HG02623 (cell line): ENCODE results near the gene PHF14.

ENCODE experiments used
- ATAC-seq: cut with Tn5 transposase; IDR thresholded peaks from one replicate; pipeline ENCODE4 v1.9.1; 2021; ENCODE audit warnings: moderate library complexity; ENCODE audit not compliant: unreplicated experiment

Gene PHF14

GRCh38 chr7:11168650-11169170, 195.0 kb downstream of the PHF14 start:
- ATAC-seq: no peak

GRCh38 chr7:11170175-11170574, 196.5 kb downstream of the PHF14 start:
- no peak for ATAC-seq

- ATAC-seq: no peak
Measured at GRCh38 chr7:11170863-11171568, 197.3 kb downstream of the PHF14 start.

- no peak for ATAC-seq
Measured at GRCh38 chr7:11171569-11172192, 198.0 kb downstream of the PHF14 start.

- ATAC-seq: no peak
Measured at GRCh38 chr7:11172835-11173234, 199.2 kb downstream of the PHF14 start.

- no peak for ATAC-seq
Measured at GRCh38 chr7:11175371-11175770, 201.7 kb downstream of the PHF14 start.

- ATAC-seq: no peak
Measured at GRCh38 chr7:11175887-11176286, 202.2 kb downstream of the PHF14 start.

GRCh38 chr7:11176985-11177555, 203.4 kb downstream of the PHF14 start:
- ATAC-seq: no peak

GRCh38 chr7:11177793-11178192, 204.1 kb downstream of the PHF14 start:
- ATAC-seq: no peak

- ATAC-seq: no peak
Measured at GRCh38 chr7:11181590-11181989, 207.9 kb downstream of the PHF14 start.

- ATAC-seq: no peak
Measured at GRCh38 chr7:11182736-11183135, 209.1 kb downstream of the PHF14 start.

GRCh38 chr7:11185179-11185815, 211.6 kb downstream of the PHF14 start:
- no peak for ATAC-seq

- no peak for ATAC-seq
Measured at GRCh38 chr7:11188529-11189310, 215.0 kb downstream of the PHF14 start.

GRCh38 chr7:11191081-11191480, 217.4 kb downstream of the PHF14 start:
- ATAC-seq: no peak

- ATAC-seq: no peak
Measured at GRCh38 chr7:11191574-11192220, 218.0 kb downstream of the PHF14 start.

- no peak for ATAC-seq
Measured at GRCh38 chr7:11192506-11192905, 218.8 kb downstream of the PHF14 start.

- ATAC-seq: no peak
Measured at GRCh38 chr7:11193131-11193867, 219.6 kb downstream of the PHF14 start.

- no peak for ATAC-seq
Measured at GRCh38 chr7:11193888-11194287, 220.2 kb downstream of the PHF14 start.

- ATAC-seq: no peak
Measured at GRCh38 chr7:11194492-11194891, 220.8 kb downstream of the PHF14 start.

GRCh38 chr7:11195502-11195901, 221.8 kb downstream of the PHF14 start:
- ATAC-seq: no peak
